ENCODE results near the gene MGAT5. TPM values are rescaled to one million over a fixed set of nuclear protein-coding genes. Genes with fewer than 3 reads are reported as not detected.

The MGAT5 gene
- total RNA-seq, 1 donor from 2014 or later, result 21.2 TPM

DNA sequence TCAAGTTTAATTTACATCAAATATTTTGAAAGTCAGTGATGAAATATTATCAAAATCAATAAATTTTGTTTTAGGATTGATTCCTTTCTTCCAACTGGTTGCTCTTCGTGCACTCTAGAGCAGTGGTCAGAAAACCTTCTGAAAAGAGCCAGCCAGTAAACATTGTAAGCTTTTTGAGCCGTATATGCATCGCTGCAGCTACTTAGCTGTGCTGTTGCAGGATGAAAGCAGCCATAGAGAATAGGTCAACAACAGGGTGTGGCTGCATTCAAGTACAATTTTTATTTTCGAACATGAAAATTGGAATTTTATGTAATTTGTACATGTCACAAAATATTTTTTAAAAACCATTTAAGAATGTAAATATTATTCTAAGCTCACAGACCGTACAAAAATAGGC is 94.9 kb downstream of the MGAT5 start:
- Histone ChIP-seq H3K4me1 (no peaks in the 10 kb centered on the region), H3K4me2 (no peak overlapping the region)

DNA sequence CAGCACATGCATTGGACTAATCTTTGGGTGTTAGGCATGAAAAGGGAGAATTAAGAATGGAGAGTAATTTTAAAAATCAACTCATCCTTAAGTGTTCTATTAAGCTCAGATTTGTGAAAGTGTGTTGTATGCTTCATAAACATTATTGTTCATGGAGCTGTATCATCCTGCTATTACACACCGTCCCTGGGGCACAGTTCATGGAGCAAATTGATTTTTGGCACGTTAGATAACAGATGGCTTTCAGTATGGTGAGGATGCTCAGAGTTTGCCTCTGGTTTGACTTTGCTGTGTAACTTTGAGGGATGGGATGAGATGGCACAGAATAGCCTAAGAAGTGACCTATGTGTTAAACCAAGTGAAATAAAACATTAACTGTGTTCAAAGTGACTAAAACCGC is 97.1 kb downstream of the MGAT5 start:
- H3K9me3 Mint-ChIP-seq, result no peaks in the 10 kb centered on the region
- H3K4me1 ChIP-seq, result no peaks in the 10 kb centered on the region
- no peaks in the 10 kb centered on the region for H3K79me2 ChIP-seq (ENCODE audit: low read depth)
- no peak overlapping the region for H3K27ac ChIP-seq
- H3K4me3 Mint-ChIP-seq, result no peak overlapping the region
- no peak overlapping the region for H3K27ac Mint-ChIP-seq
- no peak overlapping the region for H2AFZ ChIP-seq (replicated peaks)
- no peaks in the 10 kb centered on the region for H4K20me1 ChIP-seq (ENCODE audit: low read depth)
- no peaks in the 10 kb centered on the region for H3K27me3 ChIP-seq
- no peaks in the 10 kb centered on the region for H3K9me3 ChIP-seq (ENCODE audit: low read depth)
- H3K27me3 Mint-ChIP-seq (ENCODE audit: insufficient read depth, low read depth), result no peaks in the 10 kb centered on the region
- no peak for TF ChIP-seq EZH2phosphoT487 (IDR thresholded peaks at IDR 0.05)
- TF ChIP-seq EZH2 (IDR thresholded peaks at IDR 0.05), result no peak
- TF ChIP-seq, protein P1, sequence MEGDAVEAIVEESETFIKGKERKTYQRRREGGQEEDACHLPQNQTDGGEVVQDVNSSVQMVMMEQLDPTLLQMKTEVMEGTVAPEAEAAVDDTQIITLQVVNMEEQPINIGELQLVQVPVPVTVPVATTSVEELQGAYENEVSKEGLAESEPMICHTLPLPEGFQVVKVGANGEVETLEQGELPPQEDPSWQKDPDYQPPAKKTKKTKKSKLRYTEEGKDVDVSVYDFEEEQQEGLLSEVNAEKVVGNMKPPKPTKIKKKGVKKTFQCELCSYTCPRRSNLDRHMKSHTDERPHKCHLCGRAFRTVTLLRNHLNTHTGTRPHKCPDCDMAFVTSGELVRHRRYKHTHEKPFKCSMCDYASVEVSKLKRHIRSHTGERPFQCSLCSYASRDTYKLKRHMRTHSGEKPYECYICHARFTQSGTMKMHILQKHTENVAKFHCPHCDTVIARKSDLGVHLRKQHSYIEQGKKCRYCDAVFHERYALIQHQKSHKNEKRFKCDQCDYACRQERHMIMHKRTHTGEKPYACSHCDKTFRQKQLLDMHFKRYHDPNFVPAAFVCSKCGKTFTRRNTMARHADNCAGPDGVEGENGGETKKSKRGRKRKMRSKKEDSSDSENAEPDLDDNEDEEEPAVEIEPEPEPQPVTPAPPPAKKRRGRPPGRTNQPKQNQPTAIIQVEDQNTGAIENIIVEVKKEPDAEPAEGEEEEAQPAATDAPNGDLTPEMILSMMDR (IDR thresholded peaks at IDR 0.05), result no peak
- H3F3A ChIP-seq (ENCODE audit: low read depth), result no peaks in the 10 kb centered on the region
- H3K36me3 ChIP-seq, result no peaks in the 10 kb centered on the region
- DNase-seq (ENCODE audit: low spot score), result no peak
- no peak overlapping the region for H3K4me3 ChIP-seq
- no peak overlapping the region for H3K9ac ChIP-seq
- peaks cover 3% of the 10 kb centered on the region for H3K4me1 Mint-ChIP-seq
- peaks cover 9% of the 10 kb centered on the region for H3K36me3 Mint-ChIP-seq
- H3K4me2 ChIP-seq, result no peak overlapping the region

More for the DNA sequence above, 94.9 kb downstream of the MGAT5 start:
- H3K9me3 ChIP-seq (ENCODE audit: low read depth), result no peaks in the 10 kb centered on the region
- H3K36me3 Mint-ChIP-seq, result peaks cover 11% of the 10 kb centered on the region
- H3K27me3 ChIP-seq, result no peaks in the 10 kb centered on the region
- H2AFZ ChIP-seq (replicated peaks), result no peak overlapping the region
- H3K9me3 Mint-ChIP-seq, result no peaks in the 10 kb centered on the region
- DNase-seq (ENCODE audit: low spot score), result no peak
- H3K27me3 Mint-ChIP-seq (ENCODE audit: insufficient read depth, low read depth), result no peaks in the 10 kb centered on the region
- no peak overlapping the region for H3K4me3 ChIP-seq
- H3K9ac ChIP-seq, result no peak overlapping the region
- no peaks in the 10 kb centered on the region for H3F3A ChIP-seq (ENCODE audit: low read depth)
- TF ChIP-seq EZH2 (IDR thresholded peaks at IDR 0.05) (no peak), EZH2phosphoT487 (IDR thresholded peaks at IDR 0.05) (no peak)
- H3K4me1 Mint-ChIP-seq, result peaks cover 3% of the 10 kb centered on the region
- no peaks in the 10 kb centered on the region for H3K36me3 ChIP-seq
- H4K20me1 ChIP-seq (ENCODE audit: low read depth), result no peaks in the 10 kb centered on the region
- H3K27ac ChIP-seq, result no peak overlapping the region
- H3K4me3 Mint-ChIP-seq, result no peak overlapping the region
- no peak overlapping the region for H3K27ac Mint-ChIP-seq
- H3K79me2 ChIP-seq (ENCODE audit: low read depth), result no peaks in the 10 kb centered on the region

DNA sequence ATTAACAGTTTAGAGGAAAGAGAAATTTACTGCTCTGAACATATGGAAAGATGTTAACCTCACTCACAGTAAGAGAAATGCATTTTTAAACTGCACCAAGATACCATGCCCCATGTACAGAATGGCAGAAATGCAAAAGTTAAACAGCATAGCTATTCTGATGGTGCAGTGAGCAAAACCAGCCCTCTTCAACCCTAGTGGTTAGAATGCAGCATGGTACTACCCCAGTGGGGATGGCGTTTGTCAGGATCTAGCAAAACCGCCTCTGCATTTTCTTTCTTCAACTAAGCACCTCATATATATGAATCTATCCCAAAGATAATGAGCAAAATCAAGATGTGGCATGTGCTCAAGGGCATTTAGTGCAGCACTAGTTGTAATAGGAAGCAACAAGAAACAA is 98.0 kb downstream of the MGAT5 start:
- no peaks in the 10 kb centered on the region for H3K4me1 ChIP-seq
- no peak overlapping the region for H2AFZ ChIP-seq (replicated peaks)
- H3F3A ChIP-seq (ENCODE audit: low read depth), result no peaks in the 10 kb centered on the region
- no peaks in the 10 kb centered on the region for H3K9me3 ChIP-seq (ENCODE audit: low read depth)
- peaks cover 7% of the 10 kb centered on the region for H3K36me3 Mint-ChIP-seq
- peaks cover 3% of the 10 kb centered on the region for H3K4me1 Mint-ChIP-seq
- H3K27ac Mint-ChIP-seq, result no peak overlapping the region
- no peaks in the 10 kb centered on the region for H3K79me2 ChIP-seq (ENCODE audit: low read depth)
- no peak for TF ChIP-seq EZH2 (IDR thresholded peaks at IDR 0.05)
- TF ChIP-seq, protein P1 (IDR thresholded peaks at IDR 0.05), result no peak
- TF ChIP-seq EZH2phosphoT487 (IDR thresholded peaks at IDR 0.05), result no peak
- no peak overlapping the region for H3K9ac ChIP-seq
- no peak overlapping the region for H3K4me3 ChIP-seq
- H3K27me3 ChIP-seq, result no peaks in the 10 kb centered on the region
- no peaks in the 10 kb centered on the region for H4K20me1 ChIP-seq (ENCODE audit: low read depth)
- H3K27me3 Mint-ChIP-seq (ENCODE audit: insufficient read depth, low read depth), result no peaks in the 10 kb centered on the region
- no peak overlapping the region for H3K4me2 ChIP-seq
- no peaks in the 10 kb centered on the region for H3K36me3 ChIP-seq
- DNase-seq (ENCODE audit: low spot score), result no peak
- H3K27ac ChIP-seq, result no peak overlapping the region
- H3K9me3 Mint-ChIP-seq, result no peaks in the 10 kb centered on the region
- no peak overlapping the region for H3K4me3 Mint-ChIP-seq

DNA sequence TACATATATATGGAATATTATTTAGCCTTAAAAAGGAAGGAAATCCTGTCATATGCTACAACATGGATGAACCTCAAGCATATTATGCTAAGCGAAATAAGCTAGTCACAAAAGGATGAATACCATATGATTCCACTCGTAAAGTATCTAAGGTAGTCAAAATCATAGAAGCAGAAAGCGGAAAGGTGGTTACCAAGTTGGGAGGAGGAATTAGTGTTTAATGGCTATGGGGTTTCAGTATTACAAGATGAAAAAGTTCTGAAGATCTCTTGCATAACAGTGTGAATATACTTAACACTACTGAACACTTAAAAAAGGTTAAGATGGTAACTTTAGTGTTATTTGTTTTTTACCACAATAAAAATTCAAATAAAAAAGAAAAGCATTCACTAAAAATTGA is 99.0 kb downstream of the MGAT5 start:
- DNase-seq (ENCODE audit: low spot score), result no peak
- Histone ChIP-seq H3K4me2 (no peak overlapping the region), H4K20me1 (ENCODE audit: low read depth) (no peaks in the 10 kb centered on the region)

More for the DNA sequence above, 99.0 kb downstream of the MGAT5 start:
- Histone ChIP-seq H3K9me3 (ENCODE audit: low read depth) (no peaks in the 10 kb centered on the region), H3K79me2 (ENCODE audit: low read depth) (no peaks in the 10 kb centered on the region), H3K9ac (no peak overlapping the region), H3K27me3 (no peaks in the 10 kb centered on the region), H3F3A (ENCODE audit: low read depth) (no peaks in the 10 kb centered on the region), H3K4me3 (no peak overlapping the region), H3K36me3 (no peaks in the 10 kb centered on the region), H3K27ac (no peak overlapping the region), H2AFZ (replicated peaks) (no peak overlapping the region), H3K4me1 (no peaks in the 10 kb centered on the region)
- H3K9me3 Mint-ChIP-seq, result no peaks in the 10 kb centered on the region
- H3K27me3 Mint-ChIP-seq (ENCODE audit: insufficient read depth, low read depth), result no peaks in the 10 kb centered on the region
- peaks cover 7% of the 10 kb centered on the region for H3K36me3 Mint-ChIP-seq
- H3K4me1 Mint-ChIP-seq, result peaks cover 3% of the 10 kb centered on the region
- no peak overlapping the region for H3K27ac Mint-ChIP-seq
- no peak overlapping the region for H3K4me3 Mint-ChIP-seq
- TF ChIP-seq EZH2 (IDR thresholded peaks at IDR 0.05) (no peak), EZH2phosphoT487 (IDR thresholded peaks at IDR 0.05) (no peak)
- TF ChIP-seq, protein P1 (IDR thresholded peaks at IDR 0.05), result no peak
